CD4-positive, alpha-beta T cell (primary cell): ENCODE data around the gene ZNF784. TPM values are rescaled to one million over a fixed set of nuclear protein-coding genes. Genes with fewer than 3 reads are reported as not detected.

Experiments
- ATAC-seq: fragments of 200-7000 bp; cut with Tn5 transposase; one replicate; pipeline ENCODE4 v1.10.0; 2022; ENCODE audit warnings: mild to moderate bottlenecking; ENCODE audit not compliant: poor library complexity
- CTCF ChIA-PET: fragments of 350-600 bp; sonication (Branson Sonifier 250); formaldehyde crosslinking; loops from one replicate; lab custom pipeline; 2021; ENCODE audit warnings: antibody characterized with exemption, inconsistent platforms; lab: Charles Lee
- POLR2A ChIA-PET: fragments of 350-600 bp; sonication (Branson Sonifier 250); formaldehyde crosslinking; loops from one replicate; lab custom pipeline; 2021; ENCODE audit warnings: antibody characterized with exemption, inconsistent platforms; lab: Charles Lee
- DNase-seq, 14 experiments: peaks; one replicate each; pipeline ENCODE4 v3.0.0-alpha.2; 2013 to 2020; ENCODE audit warnings: mixed read lengths in 2 of 14
- H3K27ac ChIP-seq, 2 donors: one replicate each; pipeline versions ENCODE4 v1.5.1 to v1.7.0; 2013; ENCODE audit warnings: low read length in 2 of 2, low read depth in 1 of 2, mild to moderate bottlenecking in 1 of 2
- H3K27me3 ChIP-seq, 2 experiments: 1 replicate in 1 of 2; 2 replicates in 1 of 2; pipeline versions ENCODE4 v1.6.1 to v1.7.0; 2013; ENCODE audit warnings: low read length in 2 of 2, control low read depth in 1 of 2, mild to moderate bottlenecking in 1 of 2, moderate library complexity in 1 of 2; ENCODE audit not compliant: insufficient read depth in 2 of 2, control insufficient read depth in 1 of 2
- H3K36me3 ChIP-seq: one replicate; pipeline ENCODE4 v1.6.1; 2013; ENCODE audit warnings: low read length, control low read depth; ENCODE audit not compliant: insufficient read depth
- H3K4me1 ChIP-seq: one replicate; pipeline ENCODE4 v1.6.1; 2013; ENCODE audit warnings: low read length, control low read depth; ENCODE audit not compliant: insufficient read depth
- H3K4me3 ChIP-seq: one replicate; pipeline ENCODE4 v1.5.1; 2013; ENCODE audit warnings: mild to moderate bottlenecking, low read length, moderate library complexity
- H3K9me3 ChIP-seq, 2 experiments: 1 replicate in 1 of 2; 2 replicates in 1 of 2; pipeline versions ENCODE4 v1.6.1 to v1.7.0; 2013; ENCODE audit warnings: low read length in 2 of 2, mild to moderate bottlenecking in 2 of 2, control low read depth in 1 of 2, moderate library complexity in 1 of 2; ENCODE audit not compliant: control insufficient read depth in 1 of 2, insufficient read depth in 1 of 2
- H3K27ac Mint-ChIP-seq: one replicate; pipeline ENCODE4 v1.8.0; 2020; ENCODE audit warnings: mixed read lengths
- H3K27me3 Mint-ChIP-seq: one replicate; pipeline ENCODE4 v1.8.0; 2021; ENCODE audit warnings: mixed read lengths
- H3K36me3 Mint-ChIP-seq: one replicate; pipeline ENCODE4 v1.8.0; 2021; ENCODE audit warnings: low read depth, mixed read lengths
- H3K4me1 Mint-ChIP-seq: one replicate; pipeline ENCODE4 v1.8.0; 2021; ENCODE audit warnings: low read depth, mixed read lengths
- H3K4me3 Mint-ChIP-seq: one replicate; pipeline ENCODE4 v1.8.0; 2020; ENCODE audit warnings: mild to moderate bottlenecking, mixed read lengths
- H3K9me3 Mint-ChIP-seq: one replicate; pipeline ENCODE4 v1.8.0; 2020; ENCODE audit warnings: mixed read lengths
- CTCF ChIP-seq: fragments of 200-600 bp; IDR thresholded peaks from one replicate; pipeline ENCODE4 v1.8.0; 2022; ENCODE audit warnings: antibody characterized with exemption, mild to moderate bottlenecking
- intact Hi-C, 2 experiments: fragments of 100-400 bp; cut with DNase I in 1 of 2; cut with micrococcal nuclease in 1 of 2; formaldehyde crosslinking; loops; one replicate each; pipeline versions ENCODE4 v1.15.1 to v1.9.0; 2023 to 2025; cut with DNase I, micrococcal nuclease
- total RNA-seq, 174 experiments: library from RNA in 2 of 174; stranded (reverse) in 2 of 174; gene quantifications; one replicate each; pipeline ENCODE4 v1.2.3 and lab custom pipeline; 2021 to 2026

The ZNF784 gene
- total RNA-seq, 2 experiments from 2014 or later = 11.2 to 11.8 TPM

GRCh38 chr19:55670280-55671053 is 46.1 kb upstream of the ZNF784 start:
- intact Hi-C loops = loop anchor here in 1 of 2 experiments (2.0 to 10.0 kb wide), 2 partner anchors 14 to 644 kb away; partner anchors contain the start of gene ZSCAN5A
- peak in 4 of 14 experiments; percentile 21 to 68 (median 43) for DNase-seq
- Mint-ChIP-seq H3K27ac (peak overlapping the region; percentile 76), H3K27me3 (no peaks in the 10 kb centered on the region), H3K9me3 (no peaks in the 10 kb centered on the region), H3K4me3 (peak overlapping the region; percentile 42), H3K4me1 (peaks cover 17% of the 10 kb centered on the region), H3K36me3 (peaks cover 80% of the 10 kb centered on the region)
- CTCF ChIA-PET = interaction anchor here (1.5 kb wide), 1 partner anchor 38 kb away, joined by 10 read pairs; no protein-coding TSS in a partner anchor
- H3K4me1 ChIP-seq = peaks cover 32% of the 10 kb centered on the region
- no peak overlapping the region for H3K27ac ChIP-seq
- no peaks in the 10 kb centered on the region for H3K27me3 ChIP-seq
- POLR2A ChIA-PET = interaction anchor here (2.0 kb wide), 1 partner anchor 16 kb away, joined by 9 read pairs; the partner anchor contains the start of gene U2AF2
- no peaks in the 10 kb centered on the region for H3K9me3 ChIP-seq
- no peak overlapping the region for H3K4me3 ChIP-seq
- no peak for ATAC-seq
- no peak for TF ChIP-seq CTCF
- peaks cover 68% of the 10 kb centered on the region for H3K36me3 ChIP-seq

- Histone ChIP-seq H3K4me3 (no peak overlapping the region), H3K27me3 (no peaks in the 10 kb centered on the region), H3K9me3 (no peaks in the 10 kb centered on the region), H3K27ac (no peak overlapping the region), H3K4me1 (peaks cover 32% of the 10 kb centered on the region), H3K36me3 (peaks cover 73% of the 10 kb centered on the region)
- no peaks in the 10 kb centered on the region for H3K9me3 Mint-ChIP-seq
- peaks cover 15% of the 10 kb centered on the region for H3K4me1 Mint-ChIP-seq
- DNase-seq (no peak), ATAC-seq (no peak)
- intact Hi-C loops = loop anchor here in 1 of 2 experiments (2.0 to 10.0 kb wide), 2 partner anchors 13 to 645 kb away; partner anchors contain the start of gene ZSCAN5A
- H3K27me3 Mint-ChIP-seq = no peaks in the 10 kb centered on the region
- POLR2A ChIA-PET = no interaction called here
- TF ChIP-seq CTCF = no peak
- no peak overlapping the region for H3K4me3 Mint-ChIP-seq
- no peak overlapping the region for H3K27ac Mint-ChIP-seq
- H3K36me3 Mint-ChIP-seq = peaks cover 82% of the 10 kb centered on the region
- CTCF ChIA-PET = no interaction called here
Measured at GRCh38 chr19:55669418-55670279, 45.3 kb upstream of the ZNF784 start.

GRCh38 chr19:55668603-55669348 is 44.4 kb upstream of the ZNF784 start:
- no peak overlapping the region for H3K27ac ChIP-seq
- no peaks in the 10 kb centered on the region for H3K27me3 ChIP-seq
- CTCF ChIA-PET = no interaction called here
- Mint-ChIP-seq H3K4me1 (peaks cover 12% of the 10 kb centered on the region), H3K36me3 (peaks cover 85% of the 10 kb centered on the region), H3K27ac (no peak overlapping the region), H3K4me3 (no peak overlapping the region), H3K27me3 (no peaks in the 10 kb centered on the region), H3K9me3 (no peaks in the 10 kb centered on the region)
- no peak for DNase-seq
- no peak for TF ChIP-seq CTCF
- intact Hi-C loops = no loop called here
- POLR2A ChIA-PET = no interaction called here
- H3K9me3 ChIP-seq = no peaks in the 10 kb centered on the region
- H3K4me1 ChIP-seq = peaks cover 29% of the 10 kb centered on the region
- no peak for ATAC-seq
- H3K4me3 ChIP-seq = no peak overlapping the region
- H3K36me3 ChIP-seq = peaks cover 78% of the 10 kb centered on the region
